ENCODE data around the gene AQP2. TPM values are rescaled to one million over a fixed set of nuclear protein-coding genes. Genes with fewer than 3 reads are reported as not detected.

The AQP2 gene
- total and polyA plus RNA-seq, 2 experiments from 2014 or later: 0.07 TPM; not detected in 1

DNA sequence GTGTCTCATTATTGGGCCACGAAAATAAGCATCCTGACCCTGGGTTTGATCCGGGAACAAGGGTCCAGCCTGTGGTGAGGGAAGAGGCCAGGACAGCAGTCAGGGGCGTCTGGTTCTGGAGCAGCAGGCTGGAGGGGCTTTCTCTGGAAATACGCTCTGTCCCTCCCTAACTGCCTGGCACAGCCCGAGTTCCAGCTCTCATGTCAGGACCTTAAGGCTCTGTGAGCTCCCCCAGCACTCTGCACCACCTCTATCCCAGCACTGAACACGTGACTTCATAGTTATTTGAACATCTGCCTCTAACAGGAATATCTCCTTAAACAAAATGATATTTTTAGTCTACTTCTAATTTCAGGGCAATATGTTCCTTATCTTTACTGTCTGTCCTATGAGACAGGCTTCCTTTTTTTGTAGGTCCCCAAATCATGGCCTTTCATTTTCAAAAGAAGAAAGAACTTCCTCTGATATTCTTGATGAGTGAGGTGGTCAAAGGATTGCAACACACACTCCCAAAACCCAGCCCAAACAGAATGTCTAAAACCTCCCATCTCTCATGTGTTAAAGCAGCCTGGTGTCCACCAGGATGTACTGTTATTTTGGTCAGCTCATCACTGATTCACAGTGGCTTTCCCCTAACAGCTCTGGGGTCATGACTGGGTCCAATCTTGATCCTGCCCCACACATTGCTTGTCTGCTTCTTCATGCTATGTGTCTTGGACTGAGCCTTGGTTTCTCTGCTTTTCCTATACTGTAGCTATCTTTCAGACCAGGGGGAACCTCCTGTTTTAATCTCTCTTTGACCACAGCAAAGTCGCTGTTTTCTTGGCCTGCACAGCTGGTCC is 31.9 kb downstream of the AQP2 start:
- no peak overlapping the region for H3K4me2 ChIP-seq
- peaks cover 18% of the 10 kb centered on the region; the same call in 1 of the 2 replicates for H3K4me1 ChIP-seq (ENCODE audit: insufficient read depth)
- DNase-seq (ENCODE audit: low spot score) (no peak), ATAC-seq (no peak)
- H3K9me2 ChIP-seq (ENCODE audit: insufficient read depth): no peaks in the 10 kb centered on the region
- H3K4me3 ChIP-seq: no peak overlapping the region
- peaks cover 4% of the 10 kb centered on the region for H4K20me1 ChIP-seq (replicated peaks; ENCODE audit: insufficient read depth)
- Mint-ChIP-seq H3K9me3 (no peaks in the 10 kb centered on the region), H3K4me3 (no peak overlapping the region), H3K27me3 (ENCODE audit: insufficient read depth, low read depth, poor library complexity) (peaks cover 4% of the 10 kb centered on the region), H3K4me1 (peaks cover 48% of the 10 kb centered on the region), H3K27ac (no peak overlapping the region), H3K36me3 (ENCODE audit: low read depth) (no peaks in the 10 kb centered on the region)
- no peak overlapping the region for H2AFZ ChIP-seq
- no peaks in the 10 kb centered on the region for H3K36me3 ChIP-seq (ENCODE audit: insufficient read depth)
- H3K27me3 ChIP-seq (ENCODE audit: insufficient read depth): no peaks in the 10 kb centered on the region
- no peaks in the 10 kb centered on the region for H3K79me2 ChIP-seq (replicated peaks; ENCODE audit: insufficient read depth)
- H3F3A ChIP-seq (replicated peaks; ENCODE audit: low read depth): no peaks in the 10 kb centered on the region; the same call in 1 of the 2 replicates
- TF ChIP-seq, protein P1, sequence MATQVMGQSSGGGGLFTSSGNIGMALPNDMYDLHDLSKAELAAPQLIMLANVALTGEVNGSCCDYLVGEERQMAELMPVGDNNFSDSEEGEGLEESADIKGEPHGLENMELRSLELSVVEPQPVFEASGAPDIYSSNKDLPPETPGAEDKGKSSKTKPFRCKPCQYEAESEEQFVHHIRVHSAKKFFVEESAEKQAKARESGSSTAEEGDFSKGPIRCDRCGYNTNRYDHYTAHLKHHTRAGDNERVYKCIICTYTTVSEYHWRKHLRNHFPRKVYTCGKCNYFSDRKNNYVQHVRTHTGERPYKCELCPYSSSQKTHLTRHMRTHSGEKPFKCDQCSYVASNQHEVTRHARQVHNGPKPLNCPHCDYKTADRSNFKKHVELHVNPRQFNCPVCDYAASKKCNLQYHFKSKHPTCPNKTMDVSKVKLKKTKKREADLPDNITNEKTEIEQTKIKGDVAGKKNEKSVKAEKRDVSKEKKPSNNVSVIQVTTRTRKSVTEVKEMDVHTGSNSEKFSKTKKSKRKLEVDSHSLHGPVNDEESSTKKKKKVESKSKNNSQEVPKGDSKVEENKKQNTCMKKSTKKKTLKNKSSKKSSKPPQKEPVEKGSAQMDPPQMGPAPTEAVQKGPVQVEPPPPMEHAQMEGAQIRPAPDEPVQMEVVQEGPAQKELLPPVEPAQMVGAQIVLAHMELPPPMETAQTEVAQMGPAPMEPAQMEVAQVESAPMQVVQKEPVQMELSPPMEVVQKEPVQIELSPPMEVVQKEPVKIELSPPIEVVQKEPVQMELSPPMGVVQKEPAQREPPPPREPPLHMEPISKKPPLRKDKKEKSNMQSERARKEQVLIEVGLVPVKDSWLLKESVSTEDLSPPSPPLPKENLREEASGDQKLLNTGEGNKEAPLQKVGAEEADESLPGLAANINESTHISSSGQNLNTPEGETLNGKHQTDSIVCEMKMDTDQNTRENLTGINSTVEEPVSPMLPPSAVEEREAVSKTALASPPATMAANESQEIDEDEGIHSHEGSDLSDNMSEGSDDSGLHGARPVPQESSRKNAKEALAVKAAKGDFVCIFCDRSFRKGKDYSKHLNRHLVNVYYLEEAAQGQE (IDR thresholded peaks at IDR 0.05; ENCODE audit: unreplicated experiment): no peak
- no peak for TF ChIP-seq POLR2AphosphoS5 (IDR thresholded peaks at IDR 0.05; ENCODE audit: low read depth)
- H3K27ac ChIP-seq (ENCODE audit: low read depth): no peak overlapping the region

DNA sequence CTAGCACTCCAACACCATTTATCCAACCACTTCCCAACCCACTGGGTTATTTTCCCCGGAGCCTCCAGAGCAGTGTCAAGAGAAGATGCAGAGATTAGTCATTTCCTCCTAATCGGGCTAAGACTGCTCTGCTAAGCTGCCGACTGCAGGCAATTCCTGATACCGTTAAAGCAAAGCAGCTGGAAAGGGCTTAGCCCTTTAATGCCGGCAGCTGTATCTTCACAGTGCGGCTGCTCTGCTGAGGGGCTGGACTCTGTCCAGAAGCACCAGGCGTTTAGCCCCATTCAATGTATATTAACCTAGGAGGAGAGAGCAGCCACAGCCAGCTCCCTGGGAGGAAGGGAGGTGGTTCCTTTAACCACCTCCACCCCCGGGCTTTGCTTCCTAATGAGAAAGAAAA is 33.4 kb downstream of the AQP2 start:
- peaks cover 15% of the 10 kb centered on the region; the same call in 1 of the 2 replicates for H3K4me1 ChIP-seq (ENCODE audit: insufficient read depth)
- no peak overlapping the region for H3K4me3 ChIP-seq
- no peak overlapping the region for H2AFZ ChIP-seq
- Mint-ChIP-seq H3K9me3 (no peaks in the 10 kb centered on the region), H3K36me3 (ENCODE audit: low read depth) (peaks cover 9% of the 10 kb centered on the region; the same call in 2 of the 3 replicates), H3K4me3 (no peak overlapping the region), H3K4me1 (peaks cover 40% of the 10 kb centered on the region), H3K27ac (no peak overlapping the region), H3K27me3 (ENCODE audit: insufficient read depth, low read depth, poor library complexity) (peaks cover 4% of the 10 kb centered on the region)
- no peaks in the 10 kb centered on the region for H3K27me3 ChIP-seq (ENCODE audit: insufficient read depth)
- ATAC-seq (no peak), DNase-seq (ENCODE audit: low spot score) (no peak)
- H3K36me3 ChIP-seq (ENCODE audit: insufficient read depth): peaks cover 7% of the 10 kb centered on the region; the same call in 1 of the 2 replicates
- H3K79me2 ChIP-seq (replicated peaks; ENCODE audit: insufficient read depth): no peaks in the 10 kb centered on the region
- no peak overlapping the region for H3K4me2 ChIP-seq
- no peaks in the 10 kb centered on the region; the same call in 1 of the 2 replicates for H3F3A ChIP-seq (replicated peaks; ENCODE audit: low read depth)
- no peak overlapping the region for H3K27ac ChIP-seq (ENCODE audit: low read depth)
- H3K9me2 ChIP-seq (ENCODE audit: insufficient read depth): no peaks in the 10 kb centered on the region
- peaks cover 4% of the 10 kb centered on the region for H4K20me1 ChIP-seq (replicated peaks; ENCODE audit: insufficient read depth)
- TF ChIP-seq, protein P2, sequence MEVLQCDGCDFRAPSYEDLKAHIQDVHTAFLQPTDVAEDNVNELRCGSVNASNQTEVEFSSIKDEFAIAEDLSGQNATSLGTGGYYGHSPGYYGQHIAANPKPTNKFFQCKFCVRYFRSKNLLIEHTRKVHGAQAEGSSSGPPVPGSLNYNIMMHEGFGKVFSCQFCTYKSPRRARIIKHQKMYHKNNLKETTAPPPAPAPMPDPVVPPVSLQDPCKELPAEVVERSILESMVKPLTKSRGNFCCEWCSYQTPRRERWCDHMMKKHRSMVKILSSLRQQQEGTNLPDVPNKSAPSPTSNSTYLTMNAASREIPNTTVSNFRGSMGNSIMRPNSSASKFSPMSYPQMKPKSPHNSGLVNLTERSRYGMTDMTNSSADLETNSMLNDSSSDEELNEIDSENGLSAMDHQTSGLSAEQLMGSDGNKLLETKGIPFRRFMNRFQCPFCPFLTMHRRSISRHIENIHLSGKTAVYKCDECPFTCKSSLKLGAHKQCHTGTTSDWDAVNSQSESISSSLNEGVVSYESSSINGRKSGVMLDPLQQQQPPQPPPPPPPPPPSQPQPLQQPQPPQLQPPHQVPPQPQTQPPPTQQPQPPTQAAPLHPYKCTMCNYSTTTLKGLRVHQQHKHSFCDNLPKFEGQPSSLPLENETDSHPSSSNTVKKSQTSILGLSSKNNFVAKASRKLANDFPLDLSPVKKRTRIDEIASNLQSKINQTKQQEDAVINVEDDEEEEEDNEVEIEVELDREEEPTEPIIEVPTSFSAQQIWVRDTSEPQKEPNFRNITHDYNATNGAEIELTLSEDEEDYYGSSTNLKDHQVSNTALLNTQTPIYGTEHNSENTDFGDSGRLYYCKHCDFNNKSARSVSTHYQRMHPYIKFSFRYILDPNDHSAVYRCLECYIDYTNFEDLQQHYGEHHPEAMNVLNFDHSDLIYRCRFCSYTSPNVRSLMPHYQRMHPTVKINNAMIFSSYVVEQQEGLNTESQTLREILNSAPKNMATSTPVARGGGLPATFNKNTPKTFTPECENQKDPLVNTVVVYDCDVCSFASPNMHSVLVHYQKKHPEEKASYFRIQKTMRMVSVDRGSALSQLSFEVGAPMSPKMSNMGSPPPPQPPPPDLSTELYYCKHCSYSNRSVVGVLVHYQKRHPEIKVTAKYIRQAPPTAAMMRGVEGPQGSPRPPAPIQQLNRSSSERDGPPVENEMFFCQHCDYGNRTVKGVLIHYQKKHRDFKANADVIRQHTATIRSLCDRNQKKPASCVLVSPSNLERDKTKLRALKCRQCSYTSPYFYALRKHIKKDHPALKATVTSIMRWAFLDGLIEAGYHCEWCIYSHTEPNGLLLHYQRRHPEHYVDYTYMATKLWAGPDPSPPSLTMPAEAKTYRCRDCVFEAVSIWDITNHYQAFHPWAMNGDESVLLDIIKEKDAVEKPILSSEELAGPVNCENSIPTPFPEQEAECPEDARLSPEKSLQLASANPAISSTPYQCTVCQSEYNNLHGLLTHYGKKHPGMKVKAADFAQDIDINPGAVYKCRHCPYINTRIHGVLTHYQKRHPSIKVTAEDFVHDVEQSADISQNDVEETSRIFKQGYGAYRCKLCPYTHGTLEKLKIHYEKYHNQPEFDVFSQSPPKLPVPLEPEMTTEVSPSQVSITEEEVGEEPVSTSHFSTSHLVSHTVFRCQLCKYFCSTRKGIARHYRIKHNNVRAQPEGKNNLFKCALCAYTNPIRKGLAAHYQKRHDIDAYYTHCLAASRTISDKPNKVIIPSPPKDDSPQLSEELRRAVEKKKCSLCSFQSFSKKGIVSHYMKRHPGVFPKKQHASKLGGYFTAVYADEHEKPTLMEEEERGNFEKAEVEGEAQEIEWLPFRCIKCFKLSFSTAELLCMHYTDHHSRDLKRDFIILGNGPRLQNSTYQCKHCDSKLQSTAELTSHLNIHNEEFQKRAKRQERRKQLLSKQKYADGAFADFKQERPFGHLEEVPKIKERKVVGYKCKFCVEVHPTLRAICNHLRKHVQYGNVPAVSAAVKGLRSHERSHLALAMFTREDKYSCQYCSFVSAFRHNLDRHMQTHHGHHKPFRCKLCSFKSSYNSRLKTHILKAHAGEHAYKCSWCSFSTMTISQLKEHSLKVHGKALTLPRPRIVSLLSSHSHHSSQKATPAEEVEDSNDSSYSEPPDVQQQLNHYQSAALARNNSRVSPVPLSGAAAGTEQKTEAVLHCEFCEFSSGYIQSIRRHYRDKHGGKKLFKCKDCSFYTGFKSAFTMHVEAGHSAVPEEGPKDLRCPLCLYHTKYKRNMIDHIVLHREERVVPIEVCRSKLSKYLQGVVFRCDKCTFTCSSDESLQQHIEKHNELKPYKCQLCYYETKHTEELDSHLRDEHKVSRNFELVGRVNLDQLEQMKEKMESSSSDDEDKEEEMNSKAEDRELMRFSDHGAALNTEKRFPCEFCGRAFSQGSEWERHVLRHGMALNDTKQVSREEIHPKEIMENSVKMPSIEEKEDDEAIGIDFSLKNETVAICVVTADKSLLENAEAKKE (CRISPR knock-in tag; IDR thresholded peaks at IDR 0.05): no peak
- TF ChIP-seq, protein P3, sequence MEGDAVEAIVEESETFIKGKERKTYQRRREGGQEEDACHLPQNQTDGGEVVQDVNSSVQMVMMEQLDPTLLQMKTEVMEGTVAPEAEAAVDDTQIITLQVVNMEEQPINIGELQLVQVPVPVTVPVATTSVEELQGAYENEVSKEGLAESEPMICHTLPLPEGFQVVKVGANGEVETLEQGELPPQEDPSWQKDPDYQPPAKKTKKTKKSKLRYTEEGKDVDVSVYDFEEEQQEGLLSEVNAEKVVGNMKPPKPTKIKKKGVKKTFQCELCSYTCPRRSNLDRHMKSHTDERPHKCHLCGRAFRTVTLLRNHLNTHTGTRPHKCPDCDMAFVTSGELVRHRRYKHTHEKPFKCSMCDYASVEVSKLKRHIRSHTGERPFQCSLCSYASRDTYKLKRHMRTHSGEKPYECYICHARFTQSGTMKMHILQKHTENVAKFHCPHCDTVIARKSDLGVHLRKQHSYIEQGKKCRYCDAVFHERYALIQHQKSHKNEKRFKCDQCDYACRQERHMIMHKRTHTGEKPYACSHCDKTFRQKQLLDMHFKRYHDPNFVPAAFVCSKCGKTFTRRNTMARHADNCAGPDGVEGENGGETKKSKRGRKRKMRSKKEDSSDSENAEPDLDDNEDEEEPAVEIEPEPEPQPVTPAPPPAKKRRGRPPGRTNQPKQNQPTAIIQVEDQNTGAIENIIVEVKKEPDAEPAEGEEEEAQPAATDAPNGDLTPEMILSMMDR (conservative IDR thresholded peaks at IDR 0.05; ENCODE audit: low read depth in 2 of 2): no peak
- TF ChIP-seq, protein P4, sequence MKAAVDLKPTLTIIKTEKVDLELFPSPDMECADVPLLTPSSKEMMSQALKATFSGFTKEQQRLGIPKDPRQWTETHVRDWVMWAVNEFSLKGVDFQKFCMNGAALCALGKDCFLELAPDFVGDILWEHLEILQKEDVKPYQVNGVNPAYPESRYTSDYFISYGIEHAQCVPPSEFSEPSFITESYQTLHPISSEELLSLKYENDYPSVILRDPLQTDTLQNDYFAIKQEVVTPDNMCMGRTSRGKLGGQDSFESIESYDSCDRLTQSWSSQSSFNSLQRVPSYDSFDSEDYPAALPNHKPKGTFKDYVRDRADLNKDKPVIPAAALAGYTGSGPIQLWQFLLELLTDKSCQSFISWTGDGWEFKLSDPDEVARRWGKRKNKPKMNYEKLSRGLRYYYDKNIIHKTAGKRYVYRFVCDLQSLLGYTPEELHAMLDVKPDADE (IDR thresholded peaks at IDR 0.05): no peak
- no peak for TF ChIP-seq POLR2AphosphoS5 (IDR thresholded peaks at IDR 0.05; ENCODE audit: low read depth)
- TF ChIP-seq ZNF114 (CRISPR knock-in tag; IDR thresholded peaks at IDR 0.05): no peak
- no peak for TF ChIP-seq EZH2phosphoT487 (IDR thresholded peaks at IDR 0.05; ENCODE audit: unreplicated experiment)

Data from GM23338 (cell line).